Measurements from ENCODE around the gene SPTBN1. TPM values are rescaled to one million over a fixed set of nuclear protein-coding genes. Genes with fewer than 3 reads are reported as not detected.

The SPTBN1 gene
- total RNA-seq, 1 donor from 2014 or later: 601 TPM

GRCh38 chr2:54667726-54668650 is 211.9 kb downstream of the SPTBN1 start:
- Histone ChIP-seq H3K27me3 (ENCODE audit: low read depth) (no peaks in the 10 kb centered on the region), H3K27ac (peak overlapping the region; percentile 75), H3K4me3 (no peak overlapping the region), H3K9me3 (no peaks in the 10 kb centered on the region), H3K36me3 (peaks cover 72% of the 10 kb centered on the region), H3K4me1 (peaks cover 70% of the 10 kb centered on the region)
- no peak for TF ChIP-seq CTCF (IDR thresholded peaks at IDR 0.05)
- DNase-seq (no peak), ATAC-seq (no peak)
- intact Hi-C loops (cut with DNase I): no loop called here

GRCh38 chr2:54668711-54669110 is 212.6 kb downstream of the SPTBN1 start:
- intact Hi-C loops (cut with DNase I): no loop called here
- no peak for TF ChIP-seq CTCF (IDR thresholded peaks at IDR 0.05)
- no peak for ATAC-seq
- H3K27ac ChIP-seq: no peak overlapping the region
- H3K9me3 ChIP-seq: no peaks in the 10 kb centered on the region
- no peak for DNase-seq
- no peaks in the 10 kb centered on the region for H3K27me3 ChIP-seq (ENCODE audit: low read depth)
- peaks cover 77% of the 10 kb centered on the region for H3K4me1 ChIP-seq
- H3K36me3 ChIP-seq: peaks cover 65% of the 10 kb centered on the region
- no peak overlapping the region for H3K4me3 ChIP-seq

- H3K4me1 ChIP-seq: peaks cover 85% of the 10 kb centered on the region
- TF ChIP-seq CTCF (IDR thresholded peaks at IDR 0.05): no peak
These were observed 213.8 kb downstream of the SPTBN1 start for GRCh38 chr2:54669677-54670484.

GRCh38 chr2:54670485-54671009 is 214.4 kb downstream of the SPTBN1 start:
- peaks cover 47% of the 10 kb centered on the region for H3K36me3 ChIP-seq
- H3K27ac ChIP-seq: peak overlapping the region; percentile 59
- no peak for TF ChIP-seq CTCF (IDR thresholded peaks at IDR 0.05)

More at GRCh38 chr2:54669677-54670484, 213.8 kb downstream of the SPTBN1 start:
- H3K9me3 ChIP-seq: no peaks in the 10 kb centered on the region
- no peak overlapping the region for H3K4me3 ChIP-seq
- DNase-seq (no peak), ATAC-seq (no peak)
- peaks cover 53% of the 10 kb centered on the region for H3K36me3 ChIP-seq
- intact Hi-C loops (cut with DNase I): no loop called here
- H3K27ac ChIP-seq: peak overlapping the region; percentile 59
- H3K27me3 ChIP-seq (ENCODE audit: low read depth): no peaks in the 10 kb centered on the region

GRCh38 chr2:54671010-54671409 is 214.9 kb downstream of the SPTBN1 start:
- no peak for ATAC-seq
- H3K36me3 ChIP-seq: peaks cover 42% of the 10 kb centered on the region
- intact Hi-C loops (cut with DNase I): no loop called here
- H3K27ac ChIP-seq: no peak overlapping the region
- DNase-seq: no peak
- peaks cover 79% of the 10 kb centered on the region for H3K4me1 ChIP-seq
- TF ChIP-seq CTCF (IDR thresholded peaks at IDR 0.05): no peak
- H3K4me3 ChIP-seq: no peak overlapping the region
- no peaks in the 10 kb centered on the region for H3K9me3 ChIP-seq
- no peaks in the 10 kb centered on the region for H3K27me3 ChIP-seq (ENCODE audit: low read depth)

More at GRCh38 chr2:54670485-54671009, 214.4 kb downstream of the SPTBN1 start:
- Histone ChIP-seq H3K4me1 (peaks cover 84% of the 10 kb centered on the region), H3K9me3 (no peaks in the 10 kb centered on the region), H3K4me3 (no peak overlapping the region), H3K27me3 (ENCODE audit: low read depth) (no peaks in the 10 kb centered on the region)
- no peak for ATAC-seq
- intact Hi-C loops (cut with DNase I): no loop called here
- no peak for DNase-seq
